ENCODE data around the gene TBRG1. TPM values are rescaled to one million over a fixed set of nuclear protein-coding genes. Genes with fewer than 3 reads are reported as not detected.

TBRG1 gene
- polyA plus RNA-seq, 3 donors: 27.0 to 27.2 (median 27.1) TPM

- no peak for DNase-seq (ENCODE audit: low read depth in 3 of 3, low spot score in 2 of 3)
These were observed 35.8 kb downstream of the TBRG1 start for GRCh38 chr11:124658501-124658900.

DNA sequence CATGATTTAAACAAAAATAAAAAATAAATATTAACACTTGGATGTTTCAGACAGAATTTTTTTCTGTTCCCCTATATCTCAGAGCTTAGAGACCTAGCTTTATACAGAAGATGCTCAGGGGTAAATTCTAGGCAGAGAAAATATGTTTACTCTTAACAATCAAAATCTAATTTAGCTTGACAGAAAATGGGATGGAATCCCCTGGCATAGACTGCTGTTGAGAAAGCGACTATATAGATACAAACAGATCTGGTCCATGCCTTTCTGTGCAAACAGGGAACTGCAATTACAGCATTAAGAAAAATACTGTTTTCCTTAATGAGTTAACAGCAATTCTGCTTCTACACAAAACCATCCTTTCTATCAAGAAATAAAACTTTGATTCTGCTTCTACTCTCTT lies 36.3 kb downstream of the TBRG1 start:
- DNase-seq (ENCODE audit: low read depth in 3 of 3, low spot score in 2 of 3): no peak

DNA sequence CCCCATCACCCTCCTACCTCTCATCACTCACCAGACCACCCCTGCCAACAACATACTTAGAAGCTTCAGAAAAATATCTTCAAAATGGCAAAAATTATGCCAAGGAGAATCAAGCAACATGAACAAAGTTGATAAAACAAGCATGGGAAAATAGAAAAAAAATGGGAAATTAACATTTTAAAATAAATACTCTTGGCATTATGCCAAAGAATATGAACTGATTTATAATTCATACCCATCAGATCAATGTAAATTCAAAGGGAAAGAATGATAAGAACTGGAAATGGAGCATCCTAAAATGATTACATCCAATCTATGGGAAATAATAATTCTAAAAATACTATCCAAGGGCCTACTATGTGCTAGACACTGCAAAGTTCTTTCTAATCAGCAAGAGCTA lies 38.9 kb downstream of the TBRG1 start:
- no peak for DNase-seq (ENCODE audit: low read depth in 3 of 3, low spot score in 2 of 3)

GRCh38 chr11:124662106-124662505 lies 39.4 kb downstream of the TBRG1 start:
- no peak for DNase-seq (ENCODE audit: low read depth in 3 of 3, low spot score in 2 of 3)

- DNase-seq (ENCODE audit: low read depth in 3 of 3, low spot score in 2 of 3): no peak
These were observed 41.2 kb downstream of the TBRG1 start for GRCh38 chr11:124663861-124664260.

DNA sequence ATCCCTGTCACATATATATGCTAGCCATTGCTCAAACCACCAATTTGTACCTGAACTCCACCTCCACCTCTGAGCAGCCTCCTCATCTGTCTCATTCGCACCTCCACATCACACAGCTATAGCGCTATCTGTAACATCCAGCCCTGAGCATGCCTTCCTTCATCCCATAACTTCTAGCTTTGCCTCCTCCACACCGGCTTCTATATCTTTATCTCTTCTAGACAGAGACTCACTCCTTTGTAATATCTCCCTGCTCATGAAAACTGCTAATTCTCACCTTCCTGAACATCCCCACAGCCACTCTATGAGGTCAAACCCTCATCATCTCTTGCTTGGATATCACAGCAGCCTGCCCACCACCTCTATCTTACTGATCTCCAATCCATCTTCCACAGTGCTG lies 44.9 kb downstream of the TBRG1 start:
- DNase-seq (ENCODE audit: low read depth in 3 of 3, low spot score in 2 of 3): no peak

DNA sequence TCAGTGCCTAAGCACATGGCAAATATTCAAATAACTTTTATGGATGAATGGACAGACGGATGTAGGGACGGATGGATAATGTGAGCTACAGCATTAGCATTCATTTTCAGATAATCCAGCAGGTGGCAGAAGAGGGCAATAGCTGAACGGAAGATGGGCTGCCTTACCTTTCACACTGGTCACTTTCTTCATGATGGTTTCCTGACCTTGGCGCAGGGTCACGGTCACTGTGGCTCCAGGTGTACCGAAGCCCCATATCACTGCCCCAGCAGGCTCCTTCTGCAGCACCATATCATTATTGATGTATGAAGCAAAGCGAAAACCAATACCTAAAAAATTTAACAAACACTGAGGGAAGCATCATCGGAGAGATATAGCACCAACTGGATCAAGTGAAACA lies 46.5 kb downstream of the TBRG1 start:
- DNase-seq (ENCODE audit: low read depth in 3 of 3, low spot score in 2 of 3): no peak

GRCh38 chr11:124670732-124671131 lies 48.1 kb downstream of the TBRG1 start:
- no peak for DNase-seq (ENCODE audit: low read depth in 3 of 3, low spot score in 2 of 3)

DNA sequence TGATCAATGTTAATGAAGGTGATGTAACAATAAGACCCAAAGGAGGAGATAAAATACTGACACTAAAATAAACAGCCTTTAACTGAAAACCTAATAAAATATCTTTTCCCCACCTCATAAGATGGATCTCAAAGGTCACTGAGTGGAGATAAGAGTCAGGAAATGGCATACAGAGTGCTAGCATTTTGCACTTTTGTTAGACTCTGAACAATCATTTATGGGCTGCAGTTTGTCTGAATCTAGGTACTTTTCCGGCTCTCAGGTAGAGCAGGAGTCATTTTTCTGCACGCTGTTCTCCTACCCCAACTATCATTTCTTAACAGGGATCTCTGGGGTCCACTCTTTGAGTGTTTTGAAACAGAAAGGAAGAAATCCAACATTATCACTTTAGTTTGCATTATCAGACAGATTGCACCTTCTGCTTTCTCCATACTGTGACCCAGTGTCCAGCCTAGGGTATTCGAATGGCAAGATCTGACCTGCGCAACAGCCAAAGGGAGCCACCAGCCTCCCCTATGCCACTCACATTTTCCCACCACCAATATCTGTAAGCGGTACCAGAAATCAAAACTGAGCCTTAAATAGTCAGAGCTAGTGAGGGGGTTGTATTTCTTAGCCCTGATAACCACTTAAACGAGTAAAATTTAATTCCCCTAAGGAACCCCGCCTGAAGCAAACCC lies 50.0 kb downstream of the TBRG1 start:
- DNase-seq (ENCODE audit: low read depth in 3 of 3, low spot score in 2 of 3): no peak

- DNase-seq (ENCODE audit: low read depth in 3 of 3, low spot score in 2 of 3): peak; percentile 89 to 90 (median 90)
These were observed 50.9 kb downstream of the TBRG1 start, which contains the start of the genes SIAE and SPA17 for GRCh38 chr11:124673333-124674167. Gene SIAE (minus strand): TSS chr11:124673739. CDS start chr11:124673708, 31 bp downstream. Gene SPA17 (plus strand): TSS chr11:124673904. CDS start chr11:124675265, 1,361 bp downstream.

DNA sequence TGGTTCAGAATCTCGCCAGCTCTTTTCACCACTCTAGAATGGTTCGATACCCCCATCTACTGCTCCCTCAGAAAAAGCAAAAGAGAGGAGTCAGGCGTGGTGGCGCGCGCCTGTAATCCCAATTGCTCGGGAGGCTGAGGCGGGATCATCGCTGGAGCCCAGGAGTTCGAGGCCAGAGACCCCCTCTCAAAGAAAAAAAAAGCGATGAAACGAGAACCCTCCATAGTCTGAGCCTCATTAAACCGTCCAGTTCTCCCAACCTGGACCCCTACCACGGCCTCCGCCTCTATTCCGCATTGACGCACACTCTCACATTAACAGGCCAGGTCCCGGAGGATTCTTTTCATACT lies 51.5 kb downstream of the TBRG1 start:
- no peak for DNase-seq (ENCODE audit: low read depth in 3 of 3, low spot score in 2 of 3)

DNA sequence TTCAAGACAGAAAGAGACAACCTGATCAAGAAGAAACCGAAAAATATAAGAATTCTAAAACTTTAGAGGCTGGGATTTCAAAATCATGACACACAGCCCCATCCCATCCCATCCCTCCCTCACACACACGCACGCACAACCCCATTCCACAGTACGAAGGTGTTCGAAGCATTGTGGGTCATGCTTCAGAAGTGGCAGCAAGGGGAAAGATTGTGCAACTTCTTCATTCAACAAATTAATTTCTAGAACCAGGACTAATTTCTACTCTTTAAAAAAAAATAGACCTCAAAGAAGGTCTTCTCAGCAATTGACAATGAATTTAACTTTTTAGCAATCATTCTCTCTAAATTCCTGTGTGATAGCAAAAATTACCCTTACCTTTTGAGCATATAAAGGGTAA lies 51.9 kb downstream of the TBRG1 start:
- DNase-seq (ENCODE audit: low read depth in 3 of 3, low spot score in 2 of 3): no peak

- DNase-seq (ENCODE audit: low read depth in 3 of 3, low spot score in 2 of 3): no peak
These were observed 53.7 kb downstream of the TBRG1 start for GRCh38 chr11:124676386-124676785.

GRCh38 chr11:124678416-124678815 lies 55.8 kb downstream of the TBRG1 start:
- DNase-seq (ENCODE audit: low read depth in 3 of 3, low spot score in 2 of 3): no peak

DNA sequence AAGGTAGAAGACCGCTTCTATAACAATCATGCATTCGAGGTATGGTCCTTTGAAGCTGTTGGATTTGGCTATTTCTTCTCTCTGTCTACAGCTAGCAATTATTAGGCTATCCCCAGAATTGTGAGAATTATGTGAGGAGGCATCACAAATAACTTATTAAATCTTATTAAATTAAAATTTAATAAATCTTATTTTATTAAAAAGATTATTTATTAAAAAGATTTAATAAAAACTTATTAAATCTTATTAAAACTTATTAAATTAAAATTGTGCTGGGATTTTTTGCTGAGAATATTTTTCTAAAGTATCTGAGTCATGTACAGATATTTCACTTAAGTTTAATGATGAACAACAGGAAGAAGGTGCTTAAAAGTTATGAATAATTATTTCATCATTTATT lies 58.8 kb downstream of the TBRG1 start:
- no peak for DNase-seq (ENCODE audit: low read depth in 3 of 3, low spot score in 2 of 3)

DNA sequence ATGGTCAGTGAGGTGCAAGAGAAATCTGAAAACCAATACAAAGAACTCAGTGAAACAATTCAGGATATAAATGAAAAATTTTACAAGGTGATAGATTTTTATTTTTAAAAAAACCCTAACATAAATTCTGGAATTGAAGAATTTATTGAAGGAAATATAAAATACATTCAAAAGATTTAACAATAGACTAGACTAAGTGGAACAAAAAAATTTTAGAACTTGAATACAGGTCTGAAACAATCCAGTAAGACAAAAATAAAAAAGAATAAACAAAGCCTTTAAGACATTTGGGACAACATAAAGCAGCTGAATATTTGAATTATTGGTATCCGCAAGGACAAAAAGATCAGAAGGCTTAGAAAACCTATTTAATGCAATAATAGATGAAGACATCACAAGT lies 59.8 kb downstream of the TBRG1 start:
- no peak for DNase-seq (ENCODE audit: low read depth in 3 of 3, low spot score in 2 of 3)

Other genes starting within 250 kb of the TBRG1 start
- gene OR8B2, start 238.4 kb upstream of the TBRG1 start, polyA plus RNA-seq (ENCODE audit: insufficient read length in 3 of 3): not detected
- gene OR8B3, start 223.8 kb upstream of the TBRG1 start, polyA plus RNA-seq (ENCODE audit: insufficient read length in 3 of 3): not detected
- gene OR8B4, start 198.0 kb upstream of the TBRG1 start, polyA plus RNA-seq (ENCODE audit: insufficient read length in 3 of 3): not detected
- under 1 TPM in 1 of 3 donors, not detected in 2; 0.03 TPM for gene OR8B8, start 177.2 kb upstream of the TBRG1 start, polyA plus RNA-seq (ENCODE audit: insufficient read length in 3 of 3)
- gene OR8B12, start 79.2 kb upstream of the TBRG1 start, polyA plus RNA-seq (ENCODE audit: insufficient read length in 3 of 3): not detected
- under 1 TPM in 2 of 3 donors, not detected in 1; 0.03 TPM for gene OR8A1, start 52.9 kb upstream of the TBRG1 start, polyA plus RNA-seq (ENCODE audit: insufficient read length in 3 of 3)
- gene PANX3, start 11.4 kb upstream of the TBRG1 start, polyA plus RNA-seq (ENCODE audit: insufficient read length in 3 of 3): not detected
- gene SIAE, start 50.9 kb downstream of the TBRG1 start, polyA plus RNA-seq (ENCODE audit: insufficient read length in 3 of 3): 10 to 100 TPM; 33.1 to 34.5 (median 33.7) TPM
- gene SPA17, start 51.0 kb downstream of the TBRG1 start, polyA plus RNA-seq (ENCODE audit: insufficient read length in 3 of 3): 10 to 100 TPM; 23.4 to 27.7 (median 25.3) TPM
- gene NRGN, start 117.1 kb downstream of the TBRG1 start, polyA plus RNA-seq (ENCODE audit: insufficient read length in 3 of 3): 10 to 100 TPM; 12.0 to 24.4 (median 15.3) TPM
- 1 to 10 TPM; 4.4 to 7.9 (median 5.8) TPM for gene VSIG2, start 129.4 kb downstream of the TBRG1 start, polyA plus RNA-seq (ENCODE audit: insufficient read length in 3 of 3)
- gene ESAM, start 139.4 kb downstream of the TBRG1 start, polyA plus RNA-seq (ENCODE audit: insufficient read length in 3 of 3): 10 to 100 TPM; 60.6 to 73.8 (median 68.2) TPM
- 10 to 100 TPM; 24.3 to 25.7 (median 25.1) TPM for gene MSANTD2, start 177.5 kb downstream of the TBRG1 start, polyA plus RNA-seq (ENCODE audit: insufficient read length in 3 of 3)
- gene ROBO3, start 242.6 kb downstream of the TBRG1 start, polyA plus RNA-seq (ENCODE audit: insufficient read length in 3 of 3): 10 to 100 TPM; 13.5 to 17.4 (median 16.1) TPM